HS-5 (cell line): ENCODE data around the gene ADISSP.

Experiments
- DNase-seq: peaks from one replicate; pipeline ENCODE4 v3.0.0-alpha.2; 2012; ENCODE audit warnings: low read depth

The ADISSP gene

DNA sequence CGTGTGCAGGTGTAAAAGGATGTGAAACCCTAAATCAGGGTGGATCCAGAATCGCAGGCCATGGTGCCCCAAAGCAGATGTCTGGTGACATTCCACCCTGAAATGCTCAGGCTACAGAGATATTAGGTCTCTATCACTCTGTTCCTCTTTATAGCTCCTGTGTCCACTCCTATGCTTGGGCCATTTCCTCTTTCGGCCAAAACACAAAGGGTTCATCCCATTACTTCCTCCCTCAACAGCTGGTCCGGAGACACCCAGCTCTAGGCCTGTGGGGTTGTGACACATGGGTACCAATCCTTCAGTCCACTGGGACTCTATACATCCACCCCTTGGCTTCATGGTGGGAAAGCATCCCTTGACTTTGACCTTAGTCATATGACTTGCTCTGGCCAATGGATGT is 53.5 kb downstream of the ADISSP start:
- DNase-seq = no peak

DNA sequence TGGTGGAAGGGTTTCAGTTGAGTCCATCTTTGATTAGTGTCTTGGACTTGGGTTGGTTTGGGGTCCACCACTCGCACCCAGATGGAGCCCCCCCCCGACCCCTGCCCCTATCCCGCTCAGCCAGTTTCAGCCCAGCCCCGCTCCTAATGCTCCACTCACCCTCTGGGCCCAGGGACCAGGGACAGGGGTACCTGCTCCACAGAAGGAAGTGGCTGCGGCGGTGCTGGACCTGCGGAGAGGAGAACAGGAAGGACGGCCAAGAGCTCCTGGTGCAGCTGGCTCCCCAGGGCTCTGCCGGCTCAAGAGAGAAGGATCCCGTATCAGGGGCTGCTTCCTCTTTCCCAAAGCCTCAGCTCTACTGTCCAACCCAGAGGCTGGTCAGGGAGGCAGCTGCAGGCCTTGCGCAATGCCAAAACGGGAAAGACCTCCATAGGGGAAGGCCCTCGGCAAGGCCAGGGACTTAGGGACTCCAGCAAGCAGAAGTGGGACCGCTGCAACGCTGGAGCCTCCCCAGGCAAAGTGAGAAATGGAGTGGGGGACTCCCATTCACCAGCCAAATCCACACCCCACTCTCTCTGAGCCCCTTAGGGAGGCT is 55.2 kb downstream of the ADISSP start, which contains the start of gene SIGLEC1:
Gene SIGLEC1, minus strand, starts transcription at position 322 of the 595 bp plus-strand sequence. CDS start 5,472 bp downstream, outside the sequence.
- DNase-seq = no peak

DNA sequence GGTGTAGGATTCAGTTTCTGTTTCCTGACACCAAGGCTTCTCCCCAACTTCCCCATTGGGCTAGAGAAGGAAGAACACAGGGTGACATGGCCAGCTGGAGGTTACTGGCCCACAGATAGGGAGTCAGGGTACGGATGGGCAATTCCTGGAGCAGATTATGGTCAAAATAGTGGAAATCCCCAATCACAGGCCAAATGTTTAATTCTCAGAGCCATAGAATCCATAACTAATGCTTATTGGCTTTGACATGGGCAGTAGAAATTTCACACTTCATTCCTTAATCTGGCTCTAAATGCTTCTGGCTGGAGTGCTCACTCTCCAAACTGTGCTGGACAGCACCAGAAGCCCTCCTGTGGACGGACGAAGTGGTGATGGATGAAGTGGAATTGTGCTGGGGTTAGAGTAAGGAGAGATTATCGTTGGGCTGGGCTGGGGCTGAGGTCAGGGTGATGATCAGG is 56.0 kb downstream of the ADISSP start:
- no peak for DNase-seq

DNA sequence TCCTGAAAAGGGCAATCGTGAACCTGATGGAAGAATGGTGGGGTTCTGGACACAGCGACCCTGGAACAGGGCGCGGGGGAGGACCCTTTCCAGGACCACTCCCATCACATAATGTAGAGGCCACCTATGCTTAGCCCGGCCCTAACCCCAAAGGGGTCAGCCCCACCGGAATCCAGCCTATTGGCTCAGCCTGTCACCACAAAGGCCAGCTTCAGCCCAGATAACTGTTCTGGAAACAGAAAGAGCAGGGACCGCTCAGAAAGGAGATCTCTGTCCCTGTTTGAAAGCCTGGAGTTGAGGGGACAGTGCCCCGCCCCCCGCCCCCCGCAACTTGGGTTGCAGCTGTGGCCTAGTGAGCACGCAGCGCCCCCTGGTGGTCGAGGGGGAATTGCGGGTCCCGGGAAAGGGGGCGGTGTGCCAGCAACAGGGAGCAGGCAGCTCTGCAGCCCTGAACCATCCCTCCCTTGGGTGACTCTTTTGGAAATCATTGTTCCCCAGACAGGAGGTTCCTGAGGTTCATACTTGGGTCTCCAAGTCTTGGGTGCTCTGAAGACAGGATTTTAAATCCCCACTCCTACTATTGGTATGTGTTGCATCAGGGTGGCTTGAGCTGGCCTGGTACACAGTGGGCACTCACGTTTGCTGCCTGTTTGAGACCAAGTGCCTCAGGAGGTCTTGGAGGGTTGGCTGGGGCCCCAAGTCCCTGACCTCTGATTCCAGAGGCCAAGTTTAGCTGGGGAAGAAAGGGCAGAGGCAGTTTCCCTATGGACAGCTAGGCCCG is 56.7 kb downstream of the ADISSP start:
- no peak for DNase-seq

DNA sequence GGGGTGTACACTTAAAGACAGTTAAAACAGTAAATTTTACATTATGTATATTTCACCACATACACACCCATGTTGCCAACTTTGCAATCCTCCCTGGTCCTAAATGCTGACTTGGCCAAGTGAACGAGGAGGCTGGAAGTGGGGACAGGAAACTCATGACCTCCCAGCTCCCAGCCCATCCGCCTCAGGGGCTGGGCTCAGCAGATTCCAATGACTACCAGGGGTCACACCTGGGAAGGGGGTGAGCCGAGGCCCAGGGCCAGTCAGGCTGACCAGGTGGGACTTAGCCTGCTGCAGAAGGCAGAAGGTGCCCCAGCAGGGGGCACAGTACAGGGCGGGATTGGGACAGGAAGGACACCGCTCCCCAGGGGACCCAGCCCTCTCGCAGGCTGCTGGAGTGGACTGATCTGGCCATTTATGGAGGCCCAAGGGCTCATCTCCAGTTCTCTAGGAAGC is 57.5 kb downstream of the ADISSP start:
- no peak for DNase-seq

DNA sequence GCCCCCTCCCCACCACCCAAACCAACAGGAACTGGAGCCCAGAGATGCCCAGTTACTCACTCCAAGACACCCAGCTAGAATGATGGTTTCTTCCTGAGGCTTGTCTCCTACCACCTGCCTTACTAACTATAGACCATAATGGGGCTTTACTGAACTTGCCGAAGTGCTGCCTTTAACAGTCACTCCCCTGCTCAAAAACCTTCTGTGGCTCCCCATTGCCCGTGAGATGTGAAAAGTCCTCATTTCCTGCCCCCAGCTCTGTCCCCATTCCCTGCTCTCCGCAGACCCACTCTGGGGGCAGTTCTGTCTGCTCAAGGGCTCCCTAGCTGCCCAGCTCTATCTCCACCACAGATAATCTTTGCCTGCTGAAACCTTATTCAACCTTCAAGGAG is 60.0 kb downstream of the ADISSP start:
- no peak for DNase-seq

DNA sequence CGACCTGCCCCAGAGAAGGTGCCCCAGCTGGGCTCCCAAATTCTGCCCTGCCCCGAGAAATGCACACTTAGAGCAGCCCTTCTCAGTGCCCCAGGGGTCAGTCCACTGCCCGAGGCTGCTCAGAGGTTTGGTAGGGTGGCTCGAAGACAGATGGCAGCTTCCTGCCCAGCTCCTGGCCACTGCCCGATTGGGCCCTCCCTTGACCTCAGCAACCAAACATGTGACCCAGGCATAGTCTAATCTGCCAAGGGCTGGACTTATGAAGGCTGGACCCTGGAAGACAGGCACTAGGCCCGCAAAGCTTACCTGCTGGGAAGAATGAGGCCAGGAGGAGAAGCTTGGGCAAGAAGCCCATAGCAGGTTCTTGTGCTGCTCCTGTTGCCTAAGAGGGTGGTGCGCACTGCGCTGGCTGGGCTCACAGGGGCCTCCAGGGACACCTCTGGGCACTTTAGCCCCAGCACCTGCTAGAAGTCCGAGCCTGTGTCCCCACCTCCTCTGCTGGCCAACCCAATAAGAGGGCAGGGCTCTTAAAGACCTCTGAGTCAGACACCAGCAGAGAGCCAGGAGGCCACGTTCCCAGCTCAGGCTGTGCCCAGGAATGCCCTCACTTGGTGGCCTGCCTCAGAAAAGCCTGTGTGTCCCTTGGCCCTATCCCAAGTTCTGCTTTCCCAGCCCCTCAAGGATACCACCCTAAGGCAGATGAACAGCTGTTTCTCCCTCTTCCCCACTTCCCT is 60.6 kb downstream of the ADISSP start:
- DNase-seq = no peak

DNA sequence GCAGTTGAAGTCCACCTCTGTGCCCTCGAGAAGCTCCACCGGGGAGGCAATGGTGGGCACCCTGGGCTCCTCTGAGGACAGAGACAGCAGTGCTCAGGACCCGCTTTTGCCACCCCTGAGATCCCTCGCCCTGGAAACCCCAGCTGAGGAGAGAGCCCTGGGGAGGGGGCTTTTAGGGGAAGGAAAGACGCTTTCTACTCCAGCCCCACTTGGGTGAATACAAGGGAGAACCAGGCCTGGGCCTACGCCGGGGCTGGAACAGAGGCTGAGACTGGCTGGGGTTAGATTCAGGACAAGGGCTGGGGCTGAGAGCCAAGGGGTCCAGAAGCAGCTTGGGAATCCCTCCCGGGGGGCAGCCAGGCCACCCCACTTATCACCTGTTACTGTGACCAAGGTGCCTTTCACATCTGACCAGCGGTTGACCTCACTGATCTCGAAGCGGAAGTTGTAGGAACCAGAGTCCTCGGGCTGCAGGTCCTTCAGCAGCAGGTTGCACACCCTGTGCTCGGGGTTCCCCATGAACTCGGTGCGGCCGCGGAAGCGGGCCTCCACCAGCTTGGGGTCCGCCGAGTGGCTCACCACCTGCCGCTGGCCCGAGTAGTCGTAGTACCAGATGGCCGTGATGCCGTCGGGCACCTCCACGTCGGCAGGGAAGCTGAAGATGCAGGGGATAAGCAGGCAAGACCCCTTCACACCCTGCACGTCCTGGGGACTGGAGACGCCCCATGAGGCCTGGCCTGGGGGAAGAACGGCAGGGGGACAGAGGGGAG is 61.4 kb downstream of the ADISSP start:
- DNase-seq = no peak

DNA sequence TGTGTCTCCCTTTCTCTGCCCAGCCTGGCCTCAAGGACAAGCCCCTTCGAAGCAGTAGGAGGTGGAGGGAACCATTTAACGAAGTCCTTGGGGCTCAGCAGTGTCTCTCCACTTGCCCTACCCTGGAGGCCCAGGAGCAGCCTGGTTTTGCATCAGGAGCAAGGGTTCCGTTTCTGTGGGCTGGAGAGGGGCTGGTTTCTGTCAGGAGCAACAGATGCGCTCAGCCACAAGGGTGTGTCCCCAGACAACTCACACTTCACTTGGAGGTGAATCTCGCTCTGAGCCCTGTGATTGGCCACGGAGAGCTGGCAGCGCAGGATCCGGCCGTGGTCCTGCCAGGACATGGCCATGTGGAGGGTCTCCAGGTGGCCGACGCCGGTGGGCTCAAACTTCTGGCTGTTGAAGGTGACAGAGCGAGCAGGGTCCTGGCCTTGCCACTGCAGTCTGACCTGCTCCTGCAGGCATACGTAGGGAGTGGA is 62.0 kb downstream of the ADISSP start:
- DNase-seq = no peak

DNA sequence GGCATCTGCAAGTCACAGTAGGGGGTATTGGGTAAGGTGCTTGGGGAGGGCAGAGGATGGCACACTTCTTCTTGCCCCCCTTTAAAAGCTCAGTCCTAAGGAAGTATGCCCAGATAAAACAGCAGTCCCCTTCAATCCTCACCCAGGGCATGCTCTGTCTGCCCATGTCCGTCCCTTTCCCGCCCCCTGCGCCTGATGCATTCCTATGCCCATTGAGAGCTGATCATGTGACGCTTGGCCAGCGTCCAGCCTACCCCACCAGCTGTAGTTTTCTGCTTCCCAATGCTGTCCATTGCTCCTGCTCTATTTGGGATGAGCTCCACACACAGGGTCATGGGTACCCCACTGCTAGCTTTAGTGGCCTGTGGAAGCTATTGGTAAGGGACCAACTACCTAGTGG is 63.5 kb downstream of the ADISSP start:
- DNase-seq = no peak
